ENCODE data around the gene MCAT. TPM values are rescaled to one million over a fixed set of nuclear protein-coding genes. Genes with fewer than 3 reads are reported as not detected.
"Not testable (repeated sequence)": the region's sequence is repeated elsewhere in the genome, so short reads cannot be mapped to it uniquely, and the experiment has no call there.

MCAT gene
- polyA plus RNA-seq, 1 donor from 2014 or later: 10.2 TPM

DNA sequence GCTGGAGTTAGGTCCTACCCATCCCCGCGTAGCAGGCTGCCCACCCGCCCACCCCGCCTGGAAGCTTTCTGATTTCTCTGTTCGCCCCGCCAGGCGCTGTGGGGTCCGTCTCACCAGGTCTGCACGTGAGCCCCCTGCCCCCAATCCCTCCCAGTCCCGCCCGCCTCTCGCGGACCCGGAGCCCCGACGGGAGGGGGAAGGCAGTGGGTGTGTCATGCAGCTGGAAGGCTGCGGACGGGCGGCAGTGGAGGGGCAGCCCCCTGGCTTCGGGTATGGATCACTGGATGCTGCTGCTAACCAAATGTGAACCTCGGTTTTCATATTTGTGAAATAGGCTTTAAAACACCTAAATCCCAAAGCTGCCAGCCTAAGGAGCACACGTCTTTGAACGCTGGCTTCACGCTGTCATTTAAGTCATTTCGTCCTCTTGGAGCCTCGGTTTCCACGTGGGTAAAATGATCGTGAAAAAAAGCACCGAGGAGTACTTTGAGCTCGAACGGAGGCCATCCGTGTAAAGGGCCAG is 33.2 kb downstream of the MCAT start:
- Mint-ChIP-seq H3K27ac (peak overlapping the region in 1 of 3 donors; percentile 22), H3K36me3 (peaks cover 1% of the 10 kb centered on the region), H3K27me3 (peaks cover 50% of the 10 kb centered on the region), H3K9me3 (peaks cover 0 to 1% (median 0%) of the 10 kb centered on the region in 3 donors), H3K4me3 (peak overlapping the region; percentile 76 to 93 (median 84)), H3K4me1 (peaks cover 15 to 22% (median 19%) of the 10 kb centered on the region in 3 donors)

- peak overlapping the region in 2 of 4 donors; percentile 40 to 57 for H3K4me3 Mint-ChIP-seq
- peaks cover 15 to 19% (median 15%) of the 10 kb centered on the region in 3 donors for H3K4me1 Mint-ChIP-seq
- peaks cover 1% of the 10 kb centered on the region for H3K36me3 Mint-ChIP-seq
- H3K9me3 Mint-ChIP-seq: peaks cover 0 to 1% (median 0%) of the 10 kb centered on the region in 3 donors
- H3K27me3 Mint-ChIP-seq: peaks cover 45% of the 10 kb centered on the region
- H3K27ac Mint-ChIP-seq: no peak overlapping the region
These were observed 33.7 kb downstream of the MCAT start for GRCh38 chr22:43109511-43109910.

- H3K4me1 Mint-ChIP-seq: peaks cover 3 to 4% (median 4%) of the 10 kb centered on the region in 3 donors
- no peaks in the 10 kb centered on the region for H3K36me3 Mint-ChIP-seq
These were observed 36.9 kb downstream of the MCAT start for GRCh38 chr22:43106302-43106701.

DNA sequence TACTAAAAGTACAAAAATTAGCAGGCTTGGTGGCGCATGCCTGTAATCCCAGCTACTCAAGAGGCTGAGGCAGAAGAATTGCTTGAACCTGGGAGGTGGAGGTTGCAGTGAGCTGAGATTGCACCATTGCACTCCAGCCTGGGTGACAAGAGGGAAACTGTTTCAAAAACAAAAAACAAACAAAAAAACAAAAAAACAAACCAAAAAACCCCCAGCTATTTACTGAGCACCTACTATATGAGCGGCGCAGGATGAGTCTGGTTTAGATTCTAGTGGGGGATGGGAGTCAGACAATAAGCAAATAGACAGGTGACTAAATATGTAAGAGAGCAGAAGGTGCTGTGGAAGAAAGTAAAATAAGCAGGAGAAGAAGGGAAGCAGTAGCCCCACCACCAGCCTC is 38.2 kb downstream of the MCAT start:
- H3K36me3 Mint-ChIP-seq, H3K4me1 Mint-ChIP-seq, H3K4me3 Mint-ChIP-seq, H3K27ac Mint-ChIP-seq, H3K9me3 Mint-ChIP-seq: not testable (repeated sequence)
- H3K27me3 Mint-ChIP-seq: peaks cover 18% of the 10 kb centered on the region

More at GRCh38 chr22:43106302-43106701, 36.9 kb downstream of the MCAT start:
- Mint-ChIP-seq H3K27ac (no peak overlapping the region), H3K4me3 (no peak overlapping the region), H3K9me3 (peaks cover 0 to 1% (median 0%) of the 10 kb centered on the region in 3 donors), H3K27me3 (peaks cover 22% of the 10 kb centered on the region)

- not testable (repeated sequence) for H3K4me1 Mint-ChIP-seq, H3K4me3 Mint-ChIP-seq, H3K9me3 Mint-ChIP-seq, H3K27ac Mint-ChIP-seq, H3K36me3 Mint-ChIP-seq
- peaks cover 12% of the 10 kb centered on the region for H3K27me3 Mint-ChIP-seq
These were observed 39.1 kb downstream of the MCAT start for GRCh38 chr22:43104056-43104625.

DNA sequence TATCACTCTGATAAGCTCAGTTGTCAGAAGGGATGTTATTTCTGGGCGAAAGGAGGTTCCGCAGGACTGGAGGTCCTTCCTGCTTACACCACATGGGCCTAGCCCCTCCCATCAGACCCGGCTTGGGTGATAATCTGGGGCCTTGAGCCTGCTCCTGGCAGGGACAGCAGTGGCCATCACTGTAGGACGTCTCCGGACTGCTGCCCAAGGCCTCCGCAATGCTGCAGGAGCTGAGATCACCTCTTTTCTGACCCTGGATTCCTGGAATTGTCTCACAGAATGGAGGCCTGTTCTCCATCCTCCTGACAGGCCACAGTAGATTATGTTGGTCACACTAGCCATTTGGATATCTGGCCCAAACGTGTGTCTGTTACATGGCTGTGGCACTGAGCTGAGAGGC is 41.9 kb downstream of the MCAT start:
- Mint-ChIP-seq H3K27me3 (peaks cover 5% of the 10 kb centered on the region), H3K4me3 (no peak overlapping the region), H3K4me1 (peaks cover 0 to 2% (median 0%) of the 10 kb centered on the region in 3 donors), H3K36me3 (no peaks in the 10 kb centered on the region), H3K27ac (no peak overlapping the region), H3K9me3 (no peaks in the 10 kb centered on the region)

DNA sequence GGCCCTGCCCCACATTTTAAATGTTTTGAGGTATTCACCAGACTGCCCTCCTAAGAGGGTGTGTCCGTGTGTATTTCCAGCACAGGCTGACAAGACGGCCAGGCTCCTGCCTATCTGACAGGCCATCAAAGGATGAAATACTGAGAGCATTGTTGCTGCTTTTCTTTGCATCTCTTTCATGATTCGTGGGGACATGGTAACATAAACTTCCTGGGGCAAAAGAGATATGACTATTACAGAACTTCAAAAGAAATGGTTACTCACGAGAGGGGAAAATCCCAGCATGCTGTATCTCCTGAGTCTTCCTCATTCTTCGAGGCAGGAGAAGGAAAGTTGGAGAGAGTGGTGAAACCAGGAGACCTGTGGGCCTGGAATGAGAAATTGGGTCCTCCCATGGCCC is 43.0 kb downstream of the MCAT start:
- H3K4me3 Mint-ChIP-seq: no peak overlapping the region

GRCh38 chr22:43099095-43099494 is 44.1 kb downstream of the MCAT start:
- Mint-ChIP-seq H3K4me1 (peaks cover 0 to 2% (median 0%) of the 10 kb centered on the region in 3 donors), H3K27ac (peak overlapping the region in 1 of 3 donors; percentile 62), H3K27me3 (no peaks in the 10 kb centered on the region), H3K4me3 (no peak overlapping the region), H3K36me3 (peaks cover 3% of the 10 kb centered on the region), H3K9me3 (peaks cover 0 to 2% (median 0%) of the 10 kb centered on the region in 3 donors)

More for the DNA sequence above, 43.0 kb downstream of the MCAT start:
- peaks cover 0 to 2% (median 0%) of the 10 kb centered on the region in 3 donors for H3K4me1 Mint-ChIP-seq
- peaks cover 3% of the 10 kb centered on the region for H3K36me3 Mint-ChIP-seq
- peaks cover 2% of the 10 kb centered on the region for H3K27me3 Mint-ChIP-seq
- H3K27ac Mint-ChIP-seq: no peak overlapping the region
- peaks cover 0 to 2% (median 0%) of the 10 kb centered on the region in 3 donors for H3K9me3 Mint-ChIP-seq

DNA sequence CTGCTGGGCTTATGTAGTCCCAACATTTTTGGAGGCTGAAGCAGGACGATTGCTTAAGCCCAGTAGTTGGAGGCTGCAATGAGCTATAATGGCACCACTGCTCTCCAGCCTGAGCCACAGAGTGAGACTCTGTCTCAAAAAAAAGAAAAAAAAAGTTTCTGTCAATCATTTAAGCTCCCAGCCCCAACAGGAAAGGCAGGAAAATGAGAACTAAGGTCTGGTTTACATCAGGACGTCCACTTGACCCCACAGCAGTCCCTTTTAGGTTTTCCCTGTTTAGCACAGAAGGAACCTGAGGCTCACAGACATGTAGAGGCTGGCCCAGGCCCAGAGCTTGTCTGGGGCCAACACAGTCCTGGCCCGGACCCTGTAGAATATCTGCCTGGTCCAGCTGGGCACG is 44.8 kb downstream of the MCAT start:
- peaks cover 0 to 3% (median 2%) of the 10 kb centered on the region in 3 donors for H3K4me1 Mint-ChIP-seq
- H3K27me3 Mint-ChIP-seq: no peaks in the 10 kb centered on the region
- H3K9me3 Mint-ChIP-seq: peaks cover 0 to 2% (median 0%) of the 10 kb centered on the region in 3 donors
- H3K27ac Mint-ChIP-seq: peak overlapping the region in 1 of 3 donors; percentile 62
- peaks cover 3% of the 10 kb centered on the region for H3K36me3 Mint-ChIP-seq
- no peak overlapping the region for H3K4me3 Mint-ChIP-seq

DNA sequence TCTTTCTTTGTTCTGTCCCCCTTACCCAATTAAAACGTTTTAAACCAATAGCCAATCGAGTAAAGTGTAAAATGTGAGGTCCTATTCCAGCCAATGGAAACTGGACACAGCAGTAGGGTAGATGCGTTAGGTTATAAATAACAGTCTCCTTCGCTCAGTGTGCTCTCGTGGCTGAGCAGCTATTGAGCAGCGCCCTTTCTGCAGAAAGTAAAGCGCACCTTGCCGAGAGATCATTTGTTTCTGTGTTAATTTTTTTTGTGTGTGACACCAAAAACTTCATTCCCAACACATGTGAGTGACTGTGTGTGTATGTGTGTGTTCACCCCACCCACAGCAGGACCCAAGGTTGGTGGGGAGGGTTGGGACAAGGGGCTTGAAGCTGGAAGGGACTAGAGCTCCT is 46.8 kb downstream of the MCAT start:
- H3K4me3 Mint-ChIP-seq: no peak overlapping the region
- peaks cover 3% of the 10 kb centered on the region for H3K36me3 Mint-ChIP-seq
- no peak overlapping the region for H3K27ac Mint-ChIP-seq
- peaks cover 0 to 2% (median 0%) of the 10 kb centered on the region in 3 donors for H3K9me3 Mint-ChIP-seq
- peaks cover 3 to 7% (median 3%) of the 10 kb centered on the region in 3 donors for H3K4me1 Mint-ChIP-seq
- peaks cover 3% of the 10 kb centered on the region for H3K27me3 Mint-ChIP-seq

DNA sequence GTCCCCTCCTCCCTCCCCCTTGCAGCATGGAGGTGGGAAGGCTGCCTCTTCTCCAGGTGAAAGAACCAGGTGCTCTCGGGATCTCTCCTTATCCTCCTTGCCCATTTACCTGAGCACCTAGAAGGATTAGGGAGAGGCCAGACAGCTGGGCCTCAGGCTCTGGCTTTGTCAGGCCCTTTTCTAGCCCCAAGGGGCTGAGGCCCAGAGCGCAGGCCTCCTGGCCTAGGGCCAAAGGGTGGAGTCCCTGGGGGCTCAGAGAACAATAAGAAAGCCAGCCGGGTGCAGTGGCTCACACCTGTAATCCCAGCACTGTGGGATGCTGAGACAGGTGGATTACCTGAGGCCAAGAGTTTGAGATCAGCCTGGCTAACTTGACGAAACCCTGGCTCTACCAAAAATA is 48.6 kb downstream of the MCAT start:
- H3K27ac Mint-ChIP-seq: no peak overlapping the region
- H3K36me3 Mint-ChIP-seq: peaks cover 3% of the 10 kb centered on the region
- no peak overlapping the region for H3K4me3 Mint-ChIP-seq
- H3K4me1 Mint-ChIP-seq: peaks cover 3 to 7% (median 5%) of the 10 kb centered on the region in 3 donors
- peaks cover 0 to 2% (median 0%) of the 10 kb centered on the region in 3 donors for H3K9me3 Mint-ChIP-seq
- H3K27me3 Mint-ChIP-seq: peaks cover 3% of the 10 kb centered on the region

GRCh38 chr22:43094085-43094484 is 49.1 kb downstream of the MCAT start:
- Mint-ChIP-seq H3K9me3 (peaks cover 0 to 2% (median 0%) of the 10 kb centered on the region in 3 donors), H3K4me1 (peaks cover 3 to 7% (median 5%) of the 10 kb centered on the region in 3 donors)

DNA sequence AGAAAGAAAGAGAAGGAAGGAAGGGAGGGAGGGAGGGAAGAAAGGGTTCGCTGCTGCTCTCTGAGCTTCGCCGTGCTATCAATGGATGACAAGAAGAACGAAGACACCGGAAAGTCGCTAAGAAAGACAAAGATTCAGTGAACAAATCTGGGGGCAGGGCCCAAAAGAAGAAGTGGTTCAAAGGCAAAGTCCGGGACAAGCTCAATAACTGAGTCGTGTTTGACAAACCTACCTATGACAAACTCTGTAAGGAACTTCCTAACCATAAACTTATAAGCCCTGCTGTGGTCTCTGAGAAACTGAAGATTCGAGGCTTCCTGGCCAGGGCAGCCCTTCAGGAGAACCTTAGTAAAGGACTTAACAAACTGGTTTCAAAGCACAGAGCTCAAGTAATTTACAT is 51.1 kb downstream of the MCAT start:
- peaks cover 3% of the 10 kb centered on the region for H3K36me3 Mint-ChIP-seq
- peak overlapping the region in 2 of 4 donors; percentile 14 to 73 for H3K4me3 Mint-ChIP-seq
- H3K27me3 Mint-ChIP-seq: peaks cover 3% of the 10 kb centered on the region
- no peak overlapping the region for H3K27ac Mint-ChIP-seq
- peaks cover 0 to 2% (median 0%) of the 10 kb centered on the region in 3 donors for H3K9me3 Mint-ChIP-seq
- H3K4me1 Mint-ChIP-seq: peaks cover 6 to 11% (median 10%) of the 10 kb centered on the region in 3 donors

More at GRCh38 chr22:43094085-43094484, 49.1 kb downstream of the MCAT start:
- Mint-ChIP-seq H3K36me3 (peaks cover 3% of the 10 kb centered on the region), H3K27ac (peak overlapping the region in 1 of 3 donors; percentile 35), H3K27me3 (peaks cover 3% of the 10 kb centered on the region), H3K4me3 (peak overlapping the region in 1 of 4 donors; percentile 37)

DNA sequence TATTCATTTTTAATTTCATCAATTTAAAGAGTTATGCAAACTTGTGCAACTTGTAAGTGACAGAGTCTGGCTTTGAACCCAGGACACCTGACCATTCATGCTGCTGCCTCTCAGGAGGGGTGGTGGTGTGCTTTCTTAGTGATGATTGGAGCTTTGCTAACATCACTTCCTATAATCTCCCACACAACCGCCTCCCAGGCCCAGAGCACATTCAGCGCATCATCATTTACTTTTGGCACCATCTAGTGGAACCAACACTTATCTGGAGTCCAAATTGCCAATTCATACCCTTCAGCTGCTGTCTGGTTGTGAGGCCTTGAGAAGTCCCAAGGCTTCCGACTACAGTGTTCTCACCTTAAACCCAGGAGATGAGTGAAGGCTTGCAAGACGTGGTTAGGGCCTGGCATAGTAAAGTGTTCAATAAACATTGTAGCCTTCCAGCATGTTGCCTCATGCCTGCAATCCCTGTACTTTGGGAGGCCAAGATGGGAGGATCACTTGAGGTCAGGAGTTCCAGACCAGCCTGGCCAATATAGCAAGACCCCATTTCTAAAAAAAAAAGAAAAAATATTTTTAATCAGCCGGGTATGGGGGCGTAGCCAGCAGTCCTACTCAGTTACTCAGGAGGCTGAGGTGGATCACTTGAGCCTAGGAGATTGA is 52.9 kb downstream of the MCAT start:
- H3K4me1 Mint-ChIP-seq: peaks cover 11 to 14% (median 11%) of the 10 kb centered on the region in 3 donors
- peak overlapping the region in 3 of 4 donors; percentile 0 to 93 (median 85) for H3K4me3 Mint-ChIP-seq

More for the DNA sequence above, 52.9 kb downstream of the MCAT start:
- Mint-ChIP-seq H3K27ac (peak overlapping the region in 1 of 3 donors; percentile 10), H3K27me3 (peaks cover 3% of the 10 kb centered on the region), H3K9me3 (no peaks in the 10 kb centered on the region), H3K36me3 (peaks cover 3% of the 10 kb centered on the region)
